ENCODE measurements around the gene PRR20D.
"Not testable (repeated sequence)": the region's sequence is repeated elsewhere in the genome, so short reads cannot be mapped to it uniquely, and the experiment has no call there.

DNA sequence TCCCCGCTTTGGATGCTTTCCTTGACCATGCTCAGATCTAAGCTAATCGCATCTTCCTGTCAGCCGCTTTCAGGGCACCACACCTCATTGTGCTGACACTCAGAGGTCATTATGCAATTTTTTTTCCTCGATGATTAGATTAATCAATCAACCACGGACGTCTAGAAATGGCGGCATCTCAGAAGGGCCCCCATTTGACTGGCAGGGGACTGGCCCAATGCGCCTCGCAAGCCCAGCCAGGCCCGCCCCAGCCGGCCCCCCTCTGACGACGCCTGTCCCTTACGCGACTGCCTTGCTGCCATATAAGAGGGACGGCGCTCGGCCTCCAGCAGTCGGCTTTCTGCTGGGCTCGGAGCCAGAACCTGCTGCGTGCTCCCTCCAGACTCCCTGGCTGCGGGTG lies at the start of gene PRR20D:
- TF ChIP-seq POLR2A (IDR thresholded peaks at IDR 0.05; ENCODE audit: low read depth, low read length); TAF1 (IDR thresholded peaks at IDR 0.05; ENCODE audit: low read depth, low read length); PAX5 (IDR thresholded peaks at IDR 0.05; ENCODE audit: insufficient read depth, low read length, severe bottlenecking); POLR2AphosphoS5 (IDR thresholded peaks at IDR 0.05; ENCODE audit: low read depth, low read length): not testable (repeated sequence)

Data from GM12891 (cell line).